ENCODE measurements around the gene MORN3. TPM values are rescaled to one million over a fixed set of nuclear protein-coding genes. Genes with fewer than 3 reads are reported as not detected.
"Not testable (repeated sequence)": the region's sequence is repeated elsewhere in the genome, so short reads cannot be mapped to it uniquely, and the experiment has no call there.

Gene MORN3
- total RNA-seq, 1 donor, result 1.4 TPM

GRCh38 chr12:121663610-121663929 is 5.9 kb downstream of the MORN3 start:
- no peak for DNase-seq (ENCODE audit: insufficient read length, low spot score, missing footprints)
- H3K4me1 ChIP-seq (ENCODE audit: insufficient read depth, low read length), result no peaks in the 10 kb centered on the region
- no peaks in the 10 kb centered on the region for H3K27me3 ChIP-seq (ENCODE audit: insufficient read depth, low read length)
- H3K4me3 ChIP-seq (ENCODE audit: insufficient read depth, low read length), result no peak overlapping the region
- H3K27ac ChIP-seq (ENCODE audit: low read depth, low read length), result no peak overlapping the region
- H4K20me1 ChIP-seq (ENCODE audit: insufficient read depth, low read length), result no peaks in the 10 kb centered on the region
- no peaks in the 10 kb centered on the region for H3K79me2 ChIP-seq (ENCODE audit: insufficient read depth, low read length)
- TF ChIP-seq, protein P1, sequence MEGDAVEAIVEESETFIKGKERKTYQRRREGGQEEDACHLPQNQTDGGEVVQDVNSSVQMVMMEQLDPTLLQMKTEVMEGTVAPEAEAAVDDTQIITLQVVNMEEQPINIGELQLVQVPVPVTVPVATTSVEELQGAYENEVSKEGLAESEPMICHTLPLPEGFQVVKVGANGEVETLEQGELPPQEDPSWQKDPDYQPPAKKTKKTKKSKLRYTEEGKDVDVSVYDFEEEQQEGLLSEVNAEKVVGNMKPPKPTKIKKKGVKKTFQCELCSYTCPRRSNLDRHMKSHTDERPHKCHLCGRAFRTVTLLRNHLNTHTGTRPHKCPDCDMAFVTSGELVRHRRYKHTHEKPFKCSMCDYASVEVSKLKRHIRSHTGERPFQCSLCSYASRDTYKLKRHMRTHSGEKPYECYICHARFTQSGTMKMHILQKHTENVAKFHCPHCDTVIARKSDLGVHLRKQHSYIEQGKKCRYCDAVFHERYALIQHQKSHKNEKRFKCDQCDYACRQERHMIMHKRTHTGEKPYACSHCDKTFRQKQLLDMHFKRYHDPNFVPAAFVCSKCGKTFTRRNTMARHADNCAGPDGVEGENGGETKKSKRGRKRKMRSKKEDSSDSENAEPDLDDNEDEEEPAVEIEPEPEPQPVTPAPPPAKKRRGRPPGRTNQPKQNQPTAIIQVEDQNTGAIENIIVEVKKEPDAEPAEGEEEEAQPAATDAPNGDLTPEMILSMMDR (IDR thresholded peaks at IDR 0.05; ENCODE audit: extremely low read depth, low read depth, low read length), result no peak
- H3K36me3 ChIP-seq (ENCODE audit: insufficient read depth, low read length), result no peaks in the 10 kb centered on the region
- H3K4me2 ChIP-seq (ENCODE audit: insufficient read depth, low read length), result no peak overlapping the region
- no peaks in the 10 kb centered on the region for H3K9me3 ChIP-seq (ENCODE audit: low read depth, low read length)
- H2AFZ ChIP-seq (ENCODE audit: low read length), result no peak overlapping the region

GRCh38 chr12:121661353-121662105 is 7.9 kb downstream of the MORN3 start:
- H3K4me1 ChIP-seq (ENCODE audit: insufficient read depth, low read length); H3K27me3 ChIP-seq (ENCODE audit: insufficient read depth, low read length); H3K27ac ChIP-seq (ENCODE audit: low read depth, low read length): not testable (repeated sequence)

GRCh38 chr12:121657305-121658008 is 12.0 kb downstream of the MORN3 start:
- no peaks in the 10 kb centered on the region for H3K4me1 ChIP-seq (ENCODE audit: insufficient read depth, low read length)
- H3K27me3 ChIP-seq (ENCODE audit: insufficient read depth, low read length), result no peaks in the 10 kb centered on the region
- H3K4me3 ChIP-seq (ENCODE audit: insufficient read depth, low read length), result no peak overlapping the region
- H2AFZ ChIP-seq (ENCODE audit: low read length), result no peak overlapping the region
- TF ChIP-seq, protein P1 (IDR thresholded peaks at IDR 0.05; ENCODE audit: extremely low read depth, low read depth, low read length), result no peak
- no peaks in the 10 kb centered on the region for H3K79me2 ChIP-seq (ENCODE audit: insufficient read depth, low read length)
- H3K27ac ChIP-seq (ENCODE audit: low read depth, low read length), result no peak overlapping the region
- DNase-seq (ENCODE audit: insufficient read length, low spot score, missing footprints), result no peak
- no peak overlapping the region for H3K4me2 ChIP-seq (ENCODE audit: insufficient read depth, low read length)
- H3K36me3 ChIP-seq (ENCODE audit: insufficient read depth, low read length), result no peaks in the 10 kb centered on the region
- no peaks in the 10 kb centered on the region for H4K20me1 ChIP-seq (ENCODE audit: insufficient read depth, low read length)
- no peaks in the 10 kb centered on the region for H3K9me3 ChIP-seq (ENCODE audit: low read depth, low read length)

More at GRCh38 chr12:121661353-121662105, 7.9 kb downstream of the MORN3 start:
- H3K79me2 ChIP-seq (ENCODE audit: insufficient read depth, low read length); H3K9me3 ChIP-seq (ENCODE audit: low read depth, low read length); H2AFZ ChIP-seq (ENCODE audit: low read length); H4K20me1 ChIP-seq (ENCODE audit: insufficient read depth, low read length); H3K36me3 ChIP-seq (ENCODE audit: insufficient read depth, low read length); H3K4me2 ChIP-seq (ENCODE audit: insufficient read depth, low read length); H3K4me3 ChIP-seq (ENCODE audit: insufficient read depth, low read length): not testable (repeated sequence)
- peak; percentile 43 for DNase-seq (ENCODE audit: insufficient read length, low spot score, missing footprints)

GRCh38 chr12:121656122-121656521 is 13.3 kb downstream of the MORN3 start:
- no peak overlapping the region for H3K4me2 ChIP-seq (ENCODE audit: insufficient read depth, low read length)
- no peak overlapping the region for H2AFZ ChIP-seq (ENCODE audit: low read length)
- no peaks in the 10 kb centered on the region for H3K79me2 ChIP-seq (ENCODE audit: insufficient read depth, low read length)
- H3K9me3 ChIP-seq (ENCODE audit: low read depth, low read length), result no peaks in the 10 kb centered on the region
- no peaks in the 10 kb centered on the region for H4K20me1 ChIP-seq (ENCODE audit: insufficient read depth, low read length)
- no peak overlapping the region for H3K27ac ChIP-seq (ENCODE audit: low read depth, low read length)
- H3K4me3 ChIP-seq (ENCODE audit: insufficient read depth, low read length), result no peak overlapping the region
- no peaks in the 10 kb centered on the region for H3K4me1 ChIP-seq (ENCODE audit: insufficient read depth, low read length)
- H3K27me3 ChIP-seq (ENCODE audit: insufficient read depth, low read length), result no peaks in the 10 kb centered on the region
- no peaks in the 10 kb centered on the region for H3K36me3 ChIP-seq (ENCODE audit: insufficient read depth, low read length)
- TF ChIP-seq, protein P1 (IDR thresholded peaks at IDR 0.05; ENCODE audit: extremely low read depth, low read depth, low read length), result no peak
- DNase-seq (ENCODE audit: insufficient read length, low spot score, missing footprints), result no peak
